GM19397 (cell line): ENCODE measurements around the gene TMEM91.
A peak's percentile ranks its signal among the peaks of the same experiment; 100 is the strongest.
"Not testable (repeated sequence)": the region's sequence is repeated elsewhere in the genome, so short reads cannot be mapped to it uniquely, and the experiment has no call there.

ENCODE experiments used
- ATAC-seq: cut with Tn5 transposase; IDR thresholded peaks from one replicate; pipeline ENCODE4 v1.9.1; 2021; ENCODE audit warnings: mild to moderate bottlenecking, moderate library complexity; ENCODE audit not compliant: unreplicated experiment

Gene TMEM91

GRCh38 chr19:41376241-41376997, at the start of gene TMEM91:
Gene TMEM91 (plus strand): TSS chr19:41376533. CDS start chr19:41378310, 1,777 bp downstream.
- ATAC-seq: no peak

GRCh38 chr19:41327076-41327575, 49.2 kb upstream of the TMEM91 start:
- ATAC-seq: no peak

- ATAC-seq: peak; percentile 52
Observed at GRCh38 chr19:41327576-41328156, 48.7 kb upstream of the TMEM91 start.

- ATAC-seq: peak; percentile 9
Observed at GRCh38 chr19:41328157-41328841, 48.0 kb upstream of the TMEM91 start.

- ATAC-seq: no peak
Observed at GRCh38 chr19:41328842-41329225, 47.5 kb upstream of the TMEM91 start.

DNA sequence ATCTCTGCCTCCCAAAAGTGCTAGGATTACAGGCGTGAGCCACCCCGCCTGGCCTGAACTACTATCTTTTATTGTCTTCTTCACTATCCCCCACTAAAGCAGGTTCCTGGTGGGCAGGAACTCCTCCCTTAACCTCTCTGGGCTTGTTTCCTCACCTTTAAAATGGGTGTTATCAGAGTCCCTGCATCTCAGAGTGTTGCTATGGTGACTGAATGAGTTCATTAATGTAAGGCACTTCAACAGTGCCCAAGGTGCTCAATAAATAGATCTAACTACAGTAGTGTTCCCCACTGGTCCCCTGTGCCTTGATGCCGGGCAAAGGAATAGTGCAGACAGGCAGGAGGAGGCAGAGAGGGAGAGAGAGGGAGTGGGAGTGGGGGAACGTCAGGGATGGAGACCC, 45.9 kb upstream of the TMEM91 start:
- no peak for ATAC-seq

GRCh38 chr19:41330946-41331678, 45.2 kb upstream of the TMEM91 start:
- ATAC-seq: no peak

GRCh38 chr19:41332000-41332399, 44.3 kb upstream of the TMEM91 start:
- no peak for ATAC-seq

DNA sequence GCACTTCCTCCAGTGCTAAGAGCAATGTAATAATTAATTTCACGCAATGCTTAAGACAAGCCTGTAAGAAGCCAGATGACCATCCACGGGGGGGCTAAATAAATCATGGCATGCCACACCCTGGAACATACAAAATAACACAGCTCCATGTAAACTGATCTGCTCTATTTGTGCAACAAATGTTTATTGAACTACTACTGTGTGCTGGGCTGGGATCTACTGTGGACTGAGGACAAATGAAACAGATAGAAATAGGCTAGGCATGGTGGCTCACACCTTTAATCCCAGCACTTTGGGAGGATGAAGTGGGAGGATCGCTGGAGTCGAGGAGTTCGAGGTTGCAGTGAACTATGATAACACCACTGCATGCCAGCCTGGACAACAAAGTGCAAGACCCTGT, 43.9 kb upstream of the TMEM91 start:
- no peak for ATAC-seq

- ATAC-seq: no peak
Observed at GRCh38 chr19:41334793-41335192, 41.5 kb upstream of the TMEM91 start.

DNA sequence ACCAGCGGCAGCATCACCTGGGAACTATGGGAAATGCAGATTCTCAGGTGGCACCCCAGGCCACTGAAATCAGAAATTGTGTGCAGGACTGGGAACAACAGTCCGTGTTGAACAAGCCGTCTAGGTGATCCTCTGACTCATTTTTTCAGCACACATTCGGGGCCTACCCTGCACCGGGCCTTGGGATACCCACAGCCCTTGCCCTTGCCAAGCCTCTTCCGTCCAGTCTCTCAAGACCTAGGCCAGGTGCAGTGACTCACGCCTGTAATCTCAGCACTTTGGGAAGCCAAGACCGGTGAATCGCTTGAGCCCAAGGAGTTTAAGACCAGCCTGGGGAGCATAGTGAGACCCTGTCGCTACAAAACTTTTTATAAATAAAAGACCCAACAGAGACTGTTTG, 40.9 kb upstream of the TMEM91 start:
- ATAC-seq: no peak

- ATAC-seq: no peak
Observed at GRCh38 chr19:41339936-41340335, 36.4 kb upstream of the TMEM91 start.

DNA sequence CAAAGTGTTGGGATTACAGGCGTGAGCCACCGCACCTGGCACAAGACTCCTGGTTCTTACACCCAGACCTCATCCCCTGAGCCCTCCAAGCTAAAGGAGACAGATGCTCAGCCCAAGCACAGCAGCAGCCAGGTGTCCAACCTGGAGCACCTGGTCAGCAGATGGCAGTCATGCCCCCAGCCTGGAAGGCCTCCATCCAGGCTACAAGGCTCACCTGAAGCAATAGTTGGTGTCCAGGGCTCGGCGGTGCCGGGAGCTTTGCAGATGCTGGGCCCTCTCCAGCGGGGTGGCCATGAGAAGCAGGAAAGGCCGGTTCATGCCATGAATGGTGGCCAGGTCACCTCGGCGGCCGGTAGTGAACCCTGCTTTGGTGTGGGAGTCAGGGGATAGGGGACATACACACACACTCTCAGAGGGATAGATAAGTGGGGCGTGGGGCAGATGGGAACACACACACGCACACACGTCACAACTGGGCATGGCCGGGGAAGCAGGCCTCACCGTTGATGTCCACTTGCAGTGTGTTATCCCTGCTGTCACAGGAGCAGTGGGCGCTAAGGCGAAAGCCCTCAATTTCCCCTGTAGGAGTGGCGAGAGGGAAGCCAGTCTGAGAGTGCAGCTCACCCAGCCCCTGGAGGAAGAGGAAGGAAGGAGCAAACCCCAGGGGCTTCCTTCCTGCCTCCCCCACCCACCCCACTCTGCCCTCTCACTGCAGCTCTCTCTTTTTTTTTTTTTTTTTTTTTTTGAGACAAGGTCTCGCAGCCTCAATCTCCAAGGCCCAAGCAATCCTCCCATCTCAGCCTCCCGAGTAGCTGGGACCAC, 34.5 kb upstream of the TMEM91 start:
- ATAC-seq: no peak

DNA sequence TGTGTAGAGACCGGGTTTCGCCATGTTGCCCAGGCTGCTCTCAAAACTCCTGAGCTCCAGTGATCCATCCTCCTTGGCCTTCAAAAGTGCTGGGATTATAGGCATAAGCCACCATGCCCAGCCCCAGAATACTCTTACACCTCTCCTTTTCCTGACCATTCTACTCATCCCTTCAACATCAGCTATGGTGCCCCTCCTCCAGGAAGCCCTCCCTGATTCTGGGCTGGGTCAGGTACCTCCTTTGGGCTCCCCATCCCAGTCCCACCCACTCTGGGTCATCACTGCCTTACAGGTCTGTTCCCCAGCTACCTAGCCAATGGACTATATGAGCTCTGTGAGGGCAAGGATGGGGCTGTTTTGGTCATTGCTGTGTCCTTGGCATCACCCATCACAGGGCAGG, 32.2 kb upstream of the TMEM91 start:
- no peak for ATAC-seq

- ATAC-seq: not testable (repeated sequence)
Observed at GRCh38 chr19:41346916-41347315, 29.4 kb upstream of the TMEM91 start.

DNA sequence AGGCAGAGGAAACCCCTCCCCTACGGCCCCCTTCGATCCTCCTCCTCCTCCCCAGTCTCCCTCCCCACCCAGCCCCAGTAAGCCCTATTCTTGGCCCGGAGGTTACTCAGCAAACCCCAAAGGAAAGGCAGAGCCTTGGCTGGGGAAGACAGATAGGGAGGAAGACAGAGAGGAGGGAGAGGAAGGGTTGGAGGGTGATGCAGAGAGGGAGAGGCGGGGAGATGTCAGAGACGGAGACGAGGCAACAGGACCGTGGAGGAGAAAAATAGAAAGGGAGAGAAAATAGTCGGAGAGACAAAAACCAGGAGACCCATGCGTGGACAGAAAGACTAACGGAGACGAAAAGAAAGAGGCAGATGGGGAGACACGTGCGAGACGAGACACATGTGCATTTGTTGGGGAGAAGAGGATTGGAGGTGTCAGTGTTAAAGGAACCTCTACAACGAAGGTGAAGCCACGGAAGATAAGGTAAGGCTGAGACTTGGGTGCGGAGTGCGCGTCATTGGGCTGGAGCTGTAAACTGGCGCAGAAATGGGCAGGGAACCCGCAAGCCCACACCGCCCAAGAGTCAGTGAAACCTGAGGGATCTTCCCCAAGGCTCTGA, 25.5 kb upstream of the TMEM91 start:
- ATAC-seq: no peak

GRCh38 chr19:41351339-41352245, 24.7 kb upstream of the TMEM91 start:
- peak; percentile 42 for ATAC-seq

- no peak for ATAC-seq
Observed at GRCh38 chr19:41352279-41352608, 24.1 kb upstream of the TMEM91 start.
